GM18526 (cell line): Measurements from ENCODE around the gene EIF2AK2.

Source experiments
- POLR2A ChIP-seq: IDR thresholded peaks from 3 replicates; pipeline ENCODE4 v1.6.1; 2011; ENCODE audit not compliant: insufficient read length; ENCODE audit errors: extremely low read depth

The EIF2AK2 gene

GRCh38 chr2:37156857-37157714 is at the start of gene EIF2AK2:
EIF2AK2 (minus strand) TSS chr2:37156980; CDS start chr2:37147806, 9,174 bp downstream.
- TF ChIP-seq POLR2A, result peak; percentile 59

- no peak for TF ChIP-seq POLR2A
Observed at GRCh38 chr2:37205689-37206341, 49.0 kb upstream of the EIF2AK2 start.

GRCh38 chr2:37203708-37204107 is 46.9 kb upstream of the EIF2AK2 start:
- no peak for TF ChIP-seq POLR2A

DNA sequence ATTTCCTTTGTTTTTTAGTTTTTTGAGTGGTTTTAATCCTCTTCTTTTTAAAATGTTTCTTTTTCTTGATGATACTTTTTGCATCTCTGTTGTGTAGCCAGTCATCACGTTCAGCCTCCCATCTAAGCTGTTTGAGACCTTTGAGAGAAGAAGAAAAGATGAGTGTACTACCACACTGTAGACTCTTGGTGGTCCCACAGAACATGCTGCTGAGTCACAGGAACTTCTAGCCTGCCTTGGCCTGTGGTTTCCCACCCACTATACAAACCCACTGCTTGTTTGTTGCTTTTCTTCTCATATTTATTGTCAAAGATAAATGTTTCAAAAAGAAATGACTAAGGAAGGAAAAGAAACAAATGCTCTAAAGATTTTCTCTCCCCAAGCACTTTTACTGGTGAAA is 45.0 kb upstream of the EIF2AK2 start:
- TF ChIP-seq POLR2A, result no peak

DNA sequence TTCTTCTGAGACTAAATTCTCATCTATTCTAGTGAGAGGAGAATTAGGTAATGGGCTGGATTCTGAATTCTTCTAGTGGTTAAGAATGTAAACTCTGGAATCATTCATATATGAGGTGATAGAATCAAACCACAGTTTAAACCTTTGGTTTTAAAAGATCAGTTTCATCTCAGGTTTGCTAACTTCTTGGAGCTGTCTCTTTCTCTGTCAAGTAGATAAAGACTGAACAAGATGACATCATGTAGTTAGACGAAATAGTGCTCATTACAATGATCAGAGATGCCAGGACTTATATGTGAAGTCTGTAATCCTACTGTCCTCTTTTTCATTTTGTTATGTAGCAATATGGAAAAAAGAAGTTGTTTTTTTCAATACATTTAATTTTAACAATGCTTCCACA is 44.4 kb upstream of the EIF2AK2 start:
- TF ChIP-seq POLR2A, result no peak

GRCh38 chr2:37198681-37199065 is 41.9 kb upstream of the EIF2AK2 start:
- TF ChIP-seq POLR2A, result no peak

- TF ChIP-seq POLR2A, result peak; percentile 83
Observed at GRCh38 chr2:37196320-37197195, 39.8 kb upstream of the EIF2AK2 start, which contains the start of gene CEBPZOS. CEBPZOS (plus strand) TSS chr2:37196496; CDS start chr2:37199705, 3,209 bp downstream.

GRCh38 chr2:37192551-37192950 is 35.8 kb upstream of the EIF2AK2 start:
- no peak for TF ChIP-seq POLR2A

GRCh38 chr2:37191747-37192146 is 35.0 kb upstream of the EIF2AK2 start:
- TF ChIP-seq POLR2A, result no peak

GRCh38 chr2:37191253-37191652 is 34.5 kb upstream of the EIF2AK2 start:
- TF ChIP-seq POLR2A, result no peak

- no peak for TF ChIP-seq POLR2A
Observed at GRCh38 chr2:37190290-37190689, 33.5 kb upstream of the EIF2AK2 start.

- TF ChIP-seq POLR2A, result no peak
Observed at GRCh38 chr2:37189452-37190153, 32.8 kb upstream of the EIF2AK2 start.

DNA sequence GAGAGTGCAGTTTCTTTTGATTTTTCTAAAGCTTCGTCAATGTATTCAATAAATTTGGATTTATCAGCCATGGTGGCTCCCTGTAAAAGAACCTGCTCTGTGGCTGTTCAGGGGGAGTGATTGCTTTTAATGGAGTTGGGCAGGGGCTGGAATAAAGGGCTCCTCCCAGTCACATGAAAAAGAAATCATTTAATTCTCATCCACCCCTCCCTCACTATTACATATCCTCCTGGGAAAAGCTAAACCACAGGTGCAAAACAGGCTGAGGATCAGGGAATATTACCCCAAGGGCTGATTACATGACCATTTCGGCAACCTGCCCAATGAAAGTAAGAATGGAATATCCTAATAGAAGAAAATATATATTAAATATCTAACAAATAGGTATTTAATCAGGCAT is 31.8 kb upstream of the EIF2AK2 start, which contains the start of gene SULT6B1:
Gene SULT6B1, minus strand, starts transcription at position 101 of the 400 bp plus-strand sequence. Its CDS starts 30 bp downstream, at position 71.
- TF ChIP-seq POLR2A, result no peak
